HEK293T (cell line): ENCODE results near the gene PLEKHH1.

Experiments used
- ARNT ChIP-seq: fragments of 450-650 bp; IDR thresholded peaks from 2 replicates; pipeline ENCODE4 v1.6.1; 2017; ENCODE audit warnings: mild to moderate bottlenecking
- BHLHE40 ChIP-seq: fragments of 450-650 bp; IDR thresholded peaks from 2 replicates; pipeline ENCODE4 v1.6.1; 2016; ENCODE audit warnings: mild to moderate bottlenecking, moderate library complexity, borderline replicate concordance
- FOXA1 ChIP-seq: fragments of 450-650 bp; IDR thresholded peaks from 2 replicates; pipeline ENCODE4 v1.6.1; 2016; ENCODE audit warnings: mild to moderate bottlenecking
- FOXM1 ChIP-seq: fragments of 450-650 bp; IDR thresholded peaks from 2 replicates; pipeline ENCODE4 v1.6.1; 2017; ENCODE audit warnings: mild to moderate bottlenecking, borderline replicate concordance
- LEF1 ChIP-seq: fragments of 450-650 bp; IDR thresholded peaks from 2 replicates; pipeline ENCODE4 v1.6.1; 2017; ENCODE audit warnings: mild to moderate bottlenecking, borderline replicate concordance
- NFRKB ChIP-seq: fragments of 450-650 bp; IDR thresholded peaks from 2 replicates; pipeline ENCODE4 v1.6.1; 2016; ENCODE audit warnings: mild to moderate bottlenecking, moderate library complexity
- PKNOX1 ChIP-seq: fragments of 450-650 bp; IDR thresholded peaks from 2 replicates; pipeline ENCODE4 v1.6.1; 2016

DNA sequence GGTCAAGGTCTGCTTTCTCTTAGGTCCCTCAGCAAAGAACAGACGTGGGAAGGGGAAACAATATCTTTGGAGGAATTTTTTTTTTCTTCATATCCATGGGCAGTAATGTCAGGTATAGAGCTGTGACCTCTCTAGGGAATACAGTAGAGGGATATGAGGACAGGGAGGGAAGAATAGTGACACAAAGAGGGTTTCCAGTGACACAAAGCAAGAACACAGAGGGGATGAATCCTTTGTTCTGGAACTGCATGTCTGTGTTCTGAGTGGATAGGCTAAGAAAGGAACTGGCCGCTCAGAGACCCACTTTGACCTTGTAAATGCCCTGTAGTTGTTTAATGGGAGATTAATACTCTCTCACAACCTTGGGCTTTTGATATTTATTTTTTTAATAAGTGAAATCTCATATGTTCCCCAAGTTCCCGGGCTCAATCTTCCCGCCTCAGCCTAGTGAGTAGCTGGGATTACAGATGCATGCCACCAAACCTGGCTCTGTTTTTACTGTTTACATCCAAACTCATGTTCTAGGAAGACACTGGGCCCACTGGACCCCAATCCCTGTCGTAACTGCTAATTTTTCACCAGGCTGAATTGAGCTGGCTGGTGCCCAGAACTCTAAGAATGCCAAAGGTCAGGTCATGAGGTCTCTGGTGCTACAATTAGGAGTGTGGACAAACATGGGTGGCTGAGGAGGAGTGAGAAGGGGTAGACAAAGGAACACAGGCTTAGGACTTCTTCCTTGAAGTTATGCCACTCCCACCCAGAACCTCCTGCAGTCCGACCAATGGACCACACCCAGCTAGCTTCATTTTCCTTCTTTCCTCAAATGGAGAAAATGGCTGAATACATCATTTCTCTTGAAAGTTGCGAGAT is 9.1 kb upstream of the PLEKHH1 start:
- no peak for TF ChIP-seq FOXM1
- TF ChIP-seq NFRKB: no peak
- no peak for TF ChIP-seq FOXA1
- no peak for TF ChIP-seq PKNOX1
- no peak for TF ChIP-seq BHLHE40
- no peak for TF ChIP-seq LEF1
- TF ChIP-seq ARNT: no peak
